HG02885 (cell line): ENCODE data around the gene P2RX2.

Source experiments
- ATAC-seq: cut with Tn5 transposase; IDR thresholded peaks from one replicate; pipeline ENCODE4 v1.9.1; 2021; ENCODE audit warnings: mild to moderate bottlenecking; ENCODE audit not compliant: unreplicated experiment, poor library complexity

P2RX2 gene

DNA sequence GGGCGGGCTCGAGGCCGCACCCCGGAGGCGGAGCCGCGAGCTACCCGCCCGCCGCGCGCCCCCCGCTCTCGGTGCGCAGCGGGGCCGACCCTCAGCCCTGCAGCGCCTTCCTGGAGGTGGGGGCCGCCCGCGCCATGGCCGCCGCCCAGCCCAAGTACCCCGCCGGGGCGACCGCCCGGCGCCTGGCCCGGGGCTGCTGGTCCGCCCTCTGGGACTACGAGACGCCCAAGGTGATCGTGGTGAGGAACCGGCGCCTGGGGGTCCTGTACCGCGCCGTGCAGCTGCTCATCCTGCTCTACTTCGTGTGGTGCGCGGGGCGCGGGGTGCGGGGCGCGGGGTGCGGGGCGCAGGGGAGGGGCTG, at the start of gene P2RX2:
TSS of gene P2RX2 (plus strand) at position 94 of the 361 bp plus-strand sequence. CDS start at position 135, 41 bp downstream.
- no peak for ATAC-seq

DNA sequence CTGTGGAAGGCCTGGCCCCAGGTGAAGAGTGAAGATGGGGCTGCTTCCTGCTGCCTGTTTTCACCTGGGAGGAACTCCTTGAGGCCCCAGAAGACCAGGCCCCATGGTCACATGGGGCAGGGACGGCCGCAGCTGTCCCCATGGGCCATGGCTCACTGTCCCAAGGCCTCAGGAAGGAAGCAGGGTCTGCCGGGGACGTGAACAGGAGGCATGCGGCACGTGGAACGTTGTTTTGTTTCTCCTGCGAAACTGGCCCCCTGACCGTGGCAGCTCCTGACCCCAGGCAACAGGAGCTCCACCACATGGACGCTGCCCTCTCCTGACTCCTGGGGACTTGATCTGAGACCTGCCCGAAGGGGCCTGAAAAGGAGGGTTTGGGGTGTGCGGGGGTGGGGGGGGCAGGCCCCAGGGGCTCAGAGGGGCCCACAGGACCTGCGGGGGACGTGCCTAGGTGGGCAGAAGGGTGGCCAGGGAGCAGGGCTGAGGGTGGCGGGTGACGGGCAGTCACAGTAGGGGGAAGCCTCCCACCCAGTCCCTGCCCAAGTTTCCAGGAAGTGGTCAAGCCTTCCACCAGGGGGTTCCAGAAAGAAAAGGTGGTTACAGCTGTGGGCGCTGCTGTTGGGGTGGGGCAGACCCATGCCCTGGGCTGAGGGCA, 49.6 kb upstream of the P2RX2 start:
- ATAC-seq: no peak

DNA sequence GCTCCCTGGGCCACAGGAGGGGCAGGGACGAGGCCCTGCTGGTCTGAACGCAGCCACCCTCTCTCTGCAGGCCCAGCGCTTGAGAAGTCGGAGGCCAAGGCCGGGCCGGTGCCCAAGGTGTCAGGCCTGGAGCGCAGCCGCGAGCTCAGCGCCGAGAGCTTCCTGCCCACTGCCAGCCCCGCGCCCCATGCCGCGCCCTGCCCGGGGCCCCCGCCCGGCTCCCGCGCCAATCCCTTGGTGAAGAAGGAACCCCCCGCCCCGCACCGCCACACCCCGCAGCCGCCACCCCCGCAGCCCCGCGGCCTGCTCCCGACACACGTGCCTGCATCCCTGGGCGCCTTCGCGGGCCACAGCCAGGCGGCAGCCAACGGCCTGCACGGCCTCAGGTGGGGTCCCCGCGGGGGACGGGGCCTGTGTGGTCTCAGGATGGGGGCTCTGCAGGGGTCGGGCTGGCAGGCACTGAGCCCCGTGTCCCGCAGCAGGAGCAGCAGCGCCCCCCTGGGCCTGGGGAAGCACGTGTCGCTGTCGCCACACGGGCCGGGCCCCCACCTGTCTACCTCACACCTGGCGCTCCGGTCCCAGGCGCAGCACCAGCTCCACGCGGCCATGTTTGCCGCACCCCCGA, 48.6 kb upstream of the P2RX2 start:
- no peak for ATAC-seq

GRCh38 chr12:132570635-132571034, 47.9 kb upstream of the P2RX2 start:
- no peak for ATAC-seq

DNA sequence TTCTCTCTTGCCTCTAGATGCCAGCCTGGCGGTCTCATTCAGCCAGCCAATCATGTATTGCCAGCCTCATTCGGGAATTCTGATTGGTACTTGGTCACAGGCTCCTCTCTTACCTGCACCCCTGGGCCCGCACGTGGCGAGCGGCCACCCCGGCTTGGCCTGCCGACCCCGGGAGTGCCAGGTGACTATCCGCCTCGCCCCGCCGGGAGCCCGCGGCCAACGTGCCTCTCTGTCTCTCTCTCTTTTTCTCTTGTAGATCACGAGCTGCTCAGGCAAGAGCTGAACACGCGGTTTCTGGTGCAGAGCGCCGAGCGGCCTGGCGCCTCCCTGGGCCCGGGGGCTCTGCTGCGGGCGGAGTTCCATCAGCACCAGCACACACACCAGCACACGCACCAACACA, 47.5 kb upstream of the P2RX2 start:
- ATAC-seq: no peak

GRCh38 chr12:132571598-132571997, 47.0 kb upstream of the P2RX2 start:
- no peak for ATAC-seq

DNA sequence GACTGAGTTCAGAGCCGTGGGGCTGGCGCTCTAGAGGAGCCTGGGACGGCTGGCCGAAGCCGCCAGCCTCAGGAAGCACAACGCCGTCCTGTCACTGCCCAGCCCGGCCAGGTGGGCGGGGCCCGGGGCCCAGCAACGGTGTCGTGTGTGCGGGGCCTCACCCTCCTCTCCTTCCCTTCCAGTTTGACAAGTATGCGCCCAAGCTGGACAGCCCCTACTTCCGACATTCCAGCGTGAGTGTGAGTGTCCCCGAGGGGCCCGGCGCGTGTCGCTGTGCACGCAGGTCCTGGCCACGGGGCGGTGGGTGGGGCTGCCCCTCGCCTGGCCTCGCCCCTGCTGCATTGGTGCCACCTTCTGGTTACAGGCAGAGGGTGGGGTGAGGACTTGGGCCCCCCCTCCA, 46.5 kb upstream of the P2RX2 start:
- no peak for ATAC-seq

GRCh38 chr12:132572801-132573760, 45.5 kb upstream of the P2RX2 start:
- ATAC-seq: no peak

GRCh38 chr12:132574271-132574996, 44.1 kb upstream of the P2RX2 start:
- ATAC-seq: no peak

DNA sequence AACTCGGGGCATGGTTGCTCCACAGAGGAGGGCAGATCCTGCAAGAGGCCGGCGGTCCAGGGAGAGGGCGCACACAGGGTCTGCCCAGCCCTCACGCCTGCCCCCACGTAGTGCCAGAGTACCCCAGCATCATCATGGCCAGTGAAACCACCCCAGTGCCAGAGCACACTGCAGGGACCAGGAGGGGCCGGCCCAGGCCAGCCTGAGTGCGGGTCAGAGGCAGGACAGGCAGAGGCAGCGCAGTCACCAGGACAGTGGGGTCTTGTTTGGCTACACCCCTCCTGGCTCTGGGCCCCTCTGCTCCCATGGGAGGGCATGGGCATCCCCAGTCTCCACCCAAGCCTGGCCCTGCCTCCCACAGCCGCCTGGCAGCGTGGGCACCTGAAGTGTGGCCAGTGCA, 42.9 kb upstream of the P2RX2 start:
- ATAC-seq: no peak

- no peak for ATAC-seq
Observed at GRCh38 chr12:132576701-132577100, 41.9 kb upstream of the P2RX2 start.

DNA sequence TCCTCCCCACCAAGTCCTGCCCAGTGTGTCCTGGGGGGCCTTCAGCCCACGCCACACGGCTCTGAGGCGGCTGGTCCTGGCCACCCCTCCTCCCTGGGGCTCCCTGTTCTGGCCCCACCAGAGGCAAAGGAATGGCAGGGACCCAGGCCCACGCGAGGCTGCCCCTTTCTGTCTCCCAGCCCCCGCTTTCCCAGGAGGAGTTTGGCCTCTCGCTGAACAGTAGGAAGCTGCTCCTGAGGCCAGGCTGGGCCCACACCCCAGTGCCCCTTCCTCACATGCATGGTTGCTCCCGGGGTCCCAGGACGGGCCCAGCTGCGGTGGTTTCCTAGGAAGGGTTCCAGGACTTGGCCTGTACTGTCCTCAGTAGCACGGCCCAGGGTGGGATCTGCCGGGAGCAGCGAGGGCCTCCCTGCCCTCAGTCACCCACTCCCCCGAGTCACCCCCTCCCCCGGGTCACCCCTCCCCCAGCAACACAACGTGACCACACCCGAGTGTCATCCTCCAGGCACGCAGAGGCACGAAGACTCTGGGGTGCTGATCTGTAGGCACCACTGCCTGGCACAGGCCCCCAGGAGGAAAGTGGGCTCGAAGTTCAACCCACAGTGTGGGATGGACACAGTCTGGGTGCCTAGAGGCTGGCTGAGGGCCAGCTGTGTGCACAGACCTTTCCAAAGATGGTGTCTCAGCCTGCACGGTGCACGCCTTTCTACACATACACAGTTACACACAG, 41.2 kb upstream of the P2RX2 start:
- no peak for ATAC-seq

- no peak for ATAC-seq
Observed at GRCh38 chr12:132578118-132578517, 40.5 kb upstream of the P2RX2 start.

DNA sequence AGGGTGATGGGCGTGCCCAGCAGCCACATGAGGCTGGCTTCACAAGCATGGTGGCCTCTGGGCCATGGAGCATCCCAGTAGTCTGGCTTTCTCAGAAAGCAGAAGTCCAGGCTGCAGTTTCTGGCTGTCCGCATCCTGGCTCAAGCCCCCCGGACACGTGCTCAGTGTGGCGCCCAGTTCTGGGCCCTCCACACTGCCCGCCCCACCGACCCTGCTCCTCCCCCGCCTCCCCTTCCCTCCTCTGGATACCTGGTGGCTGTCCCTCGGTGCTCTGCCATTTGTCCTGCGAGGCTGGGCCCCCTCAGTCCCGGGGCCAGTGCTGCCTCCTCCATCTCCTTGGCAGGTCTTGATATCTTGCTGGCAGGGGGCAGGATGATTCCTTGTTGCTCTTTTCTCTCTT, 39.8 kb upstream of the P2RX2 start:
- no peak for ATAC-seq

DNA sequence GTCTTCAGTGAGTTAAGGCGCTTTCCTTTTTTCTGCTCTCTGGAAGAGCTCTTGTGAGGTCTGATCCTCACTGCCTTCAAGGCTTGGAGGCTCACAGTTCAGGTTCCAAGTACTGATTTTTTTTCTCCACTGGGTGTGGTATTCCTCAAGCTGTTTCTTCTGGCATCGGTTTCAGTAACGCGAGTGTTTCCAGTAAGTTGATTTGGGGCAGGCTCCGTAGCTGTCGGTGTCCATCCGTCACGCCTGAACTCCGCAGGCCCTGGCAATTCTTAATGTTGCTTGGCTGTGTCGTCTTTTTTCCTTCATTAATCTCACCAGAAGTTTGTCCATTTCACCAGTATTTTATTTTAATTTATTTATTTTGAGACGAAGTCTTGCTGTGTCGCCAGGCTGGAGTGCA, 38.8 kb upstream of the P2RX2 start:
- no peak for ATAC-seq

DNA sequence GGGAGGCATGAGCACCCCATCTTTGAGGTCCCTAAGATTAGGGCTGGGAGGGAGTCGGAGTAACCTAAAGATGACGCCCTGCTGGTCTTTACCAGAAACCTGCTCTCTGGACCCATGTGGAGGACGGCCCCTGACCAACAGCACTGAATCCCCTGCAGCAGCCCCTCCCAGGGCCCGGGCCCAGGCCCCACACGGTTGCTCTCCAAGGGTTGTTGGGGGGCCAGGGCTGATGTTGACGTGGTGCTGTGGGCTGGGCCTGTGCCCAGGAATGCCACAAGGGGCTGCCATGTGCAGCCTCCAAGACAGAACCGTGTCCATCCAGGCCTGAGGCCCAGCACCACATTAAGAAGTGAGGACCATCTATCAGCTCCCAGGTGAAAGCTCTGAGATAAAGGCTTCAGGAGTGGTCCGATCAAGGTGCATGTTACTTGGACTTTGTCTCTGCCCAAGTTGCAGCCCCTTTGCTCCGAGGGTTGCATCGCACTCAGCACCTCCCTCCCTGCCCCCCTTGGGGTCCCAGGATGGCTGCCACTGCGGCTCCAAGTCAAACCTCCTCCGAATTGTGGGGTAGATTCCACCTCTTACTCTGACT, 37.8 kb upstream of the P2RX2 start:
- no peak for ATAC-seq

DNA sequence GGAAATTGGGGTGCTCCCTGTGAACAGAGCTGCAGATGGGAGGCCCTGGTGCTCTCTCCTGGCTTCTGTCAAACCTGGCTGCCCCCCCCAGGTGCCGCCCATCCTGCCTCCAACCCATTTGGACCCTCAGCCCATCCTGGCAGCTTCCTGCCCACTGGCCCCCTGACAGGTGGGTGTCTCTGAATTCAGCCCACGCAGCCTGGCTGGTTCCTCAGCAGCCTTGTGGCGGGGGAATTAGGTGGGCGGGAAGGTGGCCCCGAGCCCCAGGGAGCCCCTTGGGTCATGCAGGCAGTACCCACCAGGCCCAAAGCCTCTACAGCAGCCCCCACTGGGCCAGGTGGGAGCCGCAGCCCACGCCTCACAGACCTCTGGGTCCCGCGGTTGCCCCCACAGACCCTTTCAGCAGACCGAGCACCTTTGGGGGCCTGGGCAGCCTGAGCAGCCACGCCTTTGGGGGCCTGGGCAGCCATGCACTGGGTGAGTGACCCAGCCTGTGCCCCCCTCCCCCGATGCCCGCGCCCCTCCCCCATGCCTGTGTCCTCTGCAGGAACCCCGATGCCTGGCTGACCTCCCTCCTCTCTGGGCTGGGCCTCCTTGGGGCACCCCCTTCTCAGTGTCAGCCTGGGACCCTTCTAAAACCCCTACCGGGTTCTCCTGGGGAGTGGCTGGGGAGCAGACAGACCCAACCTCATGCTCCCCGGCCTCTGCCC, 37.1 kb upstream of the P2RX2 start:
- ATAC-seq: no peak

GRCh38 chr12:132582058-132582420, 36.5 kb upstream of the P2RX2 start:
- ATAC-seq: no peak
